ENCODE results near the gene CDH1. TPM values are rescaled to one million over a fixed set of nuclear protein-coding genes. Genes with fewer than 3 reads are reported as not detected.

The CDH1 gene
- total RNA-seq, 4 donors from 2014 or later = 190 to 551 (median 434) TPM

- Histone ChIP-seq H3K36me3 (no peaks in the 10 kb centered on the region), H3K9me3 (no peaks in the 10 kb centered on the region), H3K27me3 (no peaks in the 10 kb centered on the region), H3K27ac (no peak overlapping the region), H3K4me3 (no peak overlapping the region), H3K4me1 (peaks cover 0 to 74% (median 36%) of the 10 kb centered on the region in 4 donors)
- in situ Hi-C loops (cut with MboI; ENCODE audit: low pct_ligation_motif_present in 1 of 4, low pct_unique_long_range_greater_than_20kb in 1 of 4, low sequenced_read_pairs in 3 of 4) (no loop called here), intact Hi-C loops (cut with DNase I; ENCODE audit: low total_unique reads) (no loop called here)
- 50 to 81% methylated on average over 1 to 3 of the region's 3 CpGs for WGBS, 2 donors (ENCODE audit: low coverage in 1 of 2)
- no peak for DNase-seq
- TF ChIP-seq POLR2AphosphoS5 (IDR thresholded peaks at IDR 0.05) (no peak), POLR2A (IDR thresholded peaks at IDR 0.05) (no peak)
- TF ChIP-seq, protein P1, sequence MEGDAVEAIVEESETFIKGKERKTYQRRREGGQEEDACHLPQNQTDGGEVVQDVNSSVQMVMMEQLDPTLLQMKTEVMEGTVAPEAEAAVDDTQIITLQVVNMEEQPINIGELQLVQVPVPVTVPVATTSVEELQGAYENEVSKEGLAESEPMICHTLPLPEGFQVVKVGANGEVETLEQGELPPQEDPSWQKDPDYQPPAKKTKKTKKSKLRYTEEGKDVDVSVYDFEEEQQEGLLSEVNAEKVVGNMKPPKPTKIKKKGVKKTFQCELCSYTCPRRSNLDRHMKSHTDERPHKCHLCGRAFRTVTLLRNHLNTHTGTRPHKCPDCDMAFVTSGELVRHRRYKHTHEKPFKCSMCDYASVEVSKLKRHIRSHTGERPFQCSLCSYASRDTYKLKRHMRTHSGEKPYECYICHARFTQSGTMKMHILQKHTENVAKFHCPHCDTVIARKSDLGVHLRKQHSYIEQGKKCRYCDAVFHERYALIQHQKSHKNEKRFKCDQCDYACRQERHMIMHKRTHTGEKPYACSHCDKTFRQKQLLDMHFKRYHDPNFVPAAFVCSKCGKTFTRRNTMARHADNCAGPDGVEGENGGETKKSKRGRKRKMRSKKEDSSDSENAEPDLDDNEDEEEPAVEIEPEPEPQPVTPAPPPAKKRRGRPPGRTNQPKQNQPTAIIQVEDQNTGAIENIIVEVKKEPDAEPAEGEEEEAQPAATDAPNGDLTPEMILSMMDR (IDR thresholded peaks at IDR 0.05) = no peak
Observed at GRCh38 chr16:68749432-68749831, 12.3 kb downstream of the CDH1 start.

- H3K27ac ChIP-seq = peak overlapping the region in 3 of 4 donors; percentile 89 to 91 (median 89)
- WGBS, 2 donors (ENCODE audit: low coverage in 1 of 2) = 68 to 77% methylated on average over 8 of the region's 8 CpGs
- intact Hi-C loops (cut with DNase I; ENCODE audit: low total_unique reads) = no loop called here
Observed at GRCh38 chr16:68750193-68750695, 13.2 kb downstream of the CDH1 start.

GRCh38 chr16:68751160-68751559 is 14.1 kb downstream of the CDH1 start:
- H3K4me3 ChIP-seq = no peak overlapping the region
- intact Hi-C loops (cut with DNase I; ENCODE audit: low total_unique reads) = no loop called here
- no peak for DNase-seq
- WGBS, 2 donors (ENCODE audit: low coverage in 1 of 2) = 88 to 92% methylated on average over 4 of the region's 4 CpGs
- TF ChIP-seq, protein P1 (IDR thresholded peaks at IDR 0.05) = no peak
- TF ChIP-seq POLR2AphosphoS5 (IDR thresholded peaks at IDR 0.05) (no peak), EP300 (IDR thresholded peaks at IDR 0.05; ENCODE audit: low read depth) (no peak), POLR2A (IDR thresholded peaks at IDR 0.05) (no peak)
- no peaks in the 10 kb centered on the region for H3K36me3 ChIP-seq
- H3K4me1 ChIP-seq = peaks cover 0 to 80% (median 41%) of the 10 kb centered on the region in 4 donors
- in situ Hi-C loops (cut with MboI; ENCODE audit: low pct_ligation_motif_present in 1 of 4, low pct_unique_long_range_greater_than_20kb in 1 of 4, low sequenced_read_pairs in 3 of 4) = no loop called here
- no peaks in the 10 kb centered on the region for H3K27me3 ChIP-seq
- peak overlapping the region; percentile 86 to 91 (median 89) for H3K27ac ChIP-seq
- no peaks in the 10 kb centered on the region for H3K9me3 ChIP-seq

More at GRCh38 chr16:68750193-68750695, 13.2 kb downstream of the CDH1 start:
- H3K36me3 ChIP-seq = no peaks in the 10 kb centered on the region
- H3K9me3 ChIP-seq = no peaks in the 10 kb centered on the region
- peaks cover 0 to 79% (median 39%) of the 10 kb centered on the region in 4 donors for H3K4me1 ChIP-seq
- in situ Hi-C loops (cut with MboI; ENCODE audit: low pct_ligation_motif_present in 1 of 4, low pct_unique_long_range_greater_than_20kb in 1 of 4, low sequenced_read_pairs in 3 of 4) = no loop called here
- DNase-seq = no peak
- H3K4me3 ChIP-seq = no peak overlapping the region
- TF ChIP-seq POLR2A (IDR thresholded peaks at IDR 0.05) (no peak), EP300 (IDR thresholded peaks at IDR 0.05; ENCODE audit: low read depth) (no peak), POLR2AphosphoS5 (IDR thresholded peaks at IDR 0.05) (no peak)
- TF ChIP-seq, protein P1 (IDR thresholded peaks at IDR 0.05) = no peak
- no peaks in the 10 kb centered on the region for H3K27me3 ChIP-seq

DNA sequence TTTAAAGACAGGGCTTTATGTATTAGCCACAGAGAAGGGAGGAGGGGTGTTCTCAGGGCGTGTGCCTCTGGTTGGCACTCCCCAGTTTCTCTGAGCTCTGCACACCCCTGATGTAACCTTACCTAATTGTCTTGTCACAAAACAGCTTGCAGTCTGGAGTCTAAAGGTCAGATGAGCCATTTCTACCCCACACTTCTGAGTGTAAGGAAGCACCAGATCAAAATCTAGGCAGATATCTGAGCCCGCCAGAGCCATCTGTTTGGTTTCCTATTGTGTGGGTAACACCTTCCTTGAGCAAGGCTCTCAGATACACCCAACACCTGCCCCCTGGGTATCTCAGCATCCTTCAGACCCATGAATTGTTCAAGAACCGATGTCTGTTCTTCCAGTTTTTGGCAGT is 15.5 kb downstream of the CDH1 start:
- in situ Hi-C loops (cut with MboI; ENCODE audit: low pct_ligation_motif_present in 1 of 4, low pct_unique_long_range_greater_than_20kb in 1 of 4, low sequenced_read_pairs in 3 of 4) = no loop called here
- H3K4me3 ChIP-seq = no peak overlapping the region
- 39 to 80% methylated on average over 1 to 3 of the region's 3 CpGs for WGBS, 2 donors (ENCODE audit: low coverage in 1 of 2)
- H3K27me3 ChIP-seq = no peaks in the 10 kb centered on the region
- DNase-seq = peak; percentile 59
- H3K36me3 ChIP-seq = no peaks in the 10 kb centered on the region
- H3K27ac ChIP-seq = peak overlapping the region; percentile 86 to 91 (median 89)
- no peaks in the 10 kb centered on the region for H3K9me3 ChIP-seq
- TF ChIP-seq POLR2AphosphoS5 (IDR thresholded peaks at IDR 0.05) = peak in 2 of 3 donors; percentile 32 to 74
- TF ChIP-seq, protein P1 (IDR thresholded peaks at IDR 0.05) = no peak
- peak; percentile 43 for TF ChIP-seq POLR2A (IDR thresholded peaks at IDR 0.05)
- intact Hi-C loops (cut with DNase I; ENCODE audit: low total_unique reads) = no loop called here
- H3K4me1 ChIP-seq = peaks cover 5 to 82% (median 40%) of the 10 kb centered on the region in 4 donors
